OCI-LY7 (cell line): ENCODE data around the gene SERPINE1. TPM values are rescaled to one million over a fixed set of nuclear protein-coding genes. Genes with fewer than 3 reads are reported as not detected.
A peak's percentile ranks its signal among the peaks of the same experiment; 100 is the strongest.

Source experiments
- BruUV-seq: library from RNA; stranded (reverse); fragments of 400-500 nt; replicated peaks from 2 replicates; lab custom pipeline; 2021; lab: Mats Ljungman, UMichigan
- CTCF ChIA-PET: fragments of 300-600 bp; sonication (Branson Sonifier 250); formaldehyde crosslinking; loops from one replicate; lab custom pipeline; 2022; ENCODE audit warnings: antibody characterized with exemption; ENCODE audit not compliant: unreplicated experiment; lab: Charles Lee
- POLR2A ChIA-PET: fragments of 300-600 bp; sonication (Branson Sonifier 250); formaldehyde crosslinking; loops from one replicate; lab custom pipeline; 2022; ENCODE audit warnings: antibody characterized with exemption; lab: Charles Lee
- DNase-seq: peaks from one replicate; pipeline ENCODE4 v3.0.0-alpha.2; 2015; ENCODE audit warnings: low spot score
- H2AFZ ChIP-seq: fragments of 200-600 bp; sonication (generic), shearing (Covaris generic); 2 replicates; pipeline ENCODE4 v1.6.1; 2014; ENCODE audit warnings: mild to moderate bottlenecking, antibody characterized with exemption, low read length, moderate library complexity
- H3K27ac ChIP-seq: fragments of 200-600 bp; sonication (generic); 2 replicates; pipeline ENCODE4 v1.5.1; 2014; ENCODE audit warnings: mixed run types, low read depth, mild to moderate bottlenecking, moderate library complexity, low read length, inconsistent platforms; ENCODE audit not compliant: poor library complexity, severe bottlenecking
- H3K36me3 ChIP-seq: fragments of 200-600 bp; sonication (generic); 2 replicates; pipeline ENCODE4 v1.6.1; 2014; ENCODE audit warnings: mild to moderate bottlenecking, antibody characterized with exemption, low read length, moderate library complexity, mixed read lengths; ENCODE audit not compliant: insufficient read depth
- H3K4me1 ChIP-seq: fragments of 200-600 bp; sonication (generic); 2 replicates; pipeline ENCODE4 v1.5.1; 2014; ENCODE audit warnings: mild to moderate bottlenecking, low read length; ENCODE audit not compliant: insufficient read depth, poor library complexity, severe bottlenecking
- H3K4me2 ChIP-seq: fragments of 200-600 bp; sonication (generic); 2 replicates; pipeline ENCODE4 v1.6.1; 2014; ENCODE audit warnings: mild to moderate bottlenecking, low read length
- H3K4me3 ChIP-seq: fragments of 200-600 bp; sonication (generic); 2 replicates; pipeline ENCODE4 v1.5.1; 2014; ENCODE audit warnings: mild to moderate bottlenecking, low read depth, low read length; ENCODE audit not compliant: poor library complexity, severe bottlenecking
- H3K79me2 ChIP-seq: fragments of 200-600 bp; sonication (generic); 2 replicates; pipeline ENCODE4 v1.6.1; 2016; ENCODE audit warnings: low read depth, mild to moderate bottlenecking, low read length, moderate library complexity, mixed read lengths; ENCODE audit not compliant: insufficient read depth
- H3K9me2 ChIP-seq: fragments of 200-600 bp; sonication (generic); 2 replicates; pipeline ENCODE4 v1.6.1; 2016; ENCODE audit warnings: mild to moderate bottlenecking, low read length, mixed read lengths; ENCODE audit not compliant: insufficient read depth
- H3K9me3 ChIP-seq: fragments of 200-600 bp; sonication (generic); 2 replicates; pipeline ENCODE4 v1.6.1; 2014; ENCODE audit warnings: mild to moderate bottlenecking, mixed run types, low read length, mixed read lengths
- H4K20me1 ChIP-seq: fragments of 200-600 bp; sonication (generic); 2 replicates; pipeline ENCODE4 v1.6.1; 2014; ENCODE audit warnings: mild to moderate bottlenecking, antibody characterized with exemption, low read length, moderate library complexity, mixed read lengths; ENCODE audit not compliant: insufficient read depth
- CTCF ChIP-seq: fragments of 200-600 bp; sonication (generic); conservative IDR thresholded peaks from 2 replicates; pipeline ENCODE4 v1.5.1; 2014; ENCODE audit warnings: mild to moderate bottlenecking, antibody characterized with exemption, low read length, moderate library complexity, mixed read lengths
- EZH2phosphoT487 ChIP-seq: fragments of 200-600 bp; sonication (generic); IDR thresholded peaks from 2 replicates; pipeline ENCODE4 v1.6.1; 2018; ENCODE audit warnings: low read depth, borderline replicate concordance, mild to moderate bottlenecking, mixed run types, antibody characterized with exemption, low read length, moderate library complexity, mixed read lengths
- intact Hi-C: fragments of 100-400 bp; cut with micrococcal nuclease; formaldehyde crosslinking; loops from one replicate; pipeline ENCODE4 v1.10.0; 2022; ENCODE audit not compliant: unreplicated experiment
- total RNA-seq, 2 experiments: library from RNA; depleted of rRNA in 1 of 2; stranded (reverse); fragments of >200 nt in 1 of 2; shearing (Covaris generic) in 1 of 2; gene quantifications; 2 replicates each; pipeline ENCODE4 v1.2.3, GENCODE V29; 2014 to 2022

SERPINE1 gene
- total RNA-seq, 2 experiments from 2014 or later = 0.42 TPM; not detected in 1

GRCh38 chr7:101093906-101094305 is 33.0 kb upstream of the SERPINE1 start:
- Histone ChIP-seq H3K36me3 (peaks cover 29% of the 10 kb centered on the region), H3K4me3 (no peak overlapping the region), H4K20me1 (peaks cover 17% of the 10 kb centered on the region; the same call in 1 of the 2 replicates), H3K9me3 (no peaks in the 10 kb centered on the region), H3K9me2 (no peaks in the 10 kb centered on the region), H3K79me2 (0 out of 2 replicates have a peak, but pooled peaks cover 5% of the 10 kb centered on the region), H2AFZ (no peak overlapping the region), H3K27ac (no peak overlapping the region), H3K4me1 (no peaks in the 10 kb centered on the region), H3K4me2 (no peak overlapping the region)
- TF ChIP-seq EZH2phosphoT487 (no peak), CTCF (no peak)
- no peak for DNase-seq
- BruUV-seq = no TSS peak
- intact Hi-C loops = no loop called here
- ChIA-PET CTCF (no interaction called here), POLR2A (no interaction called here)

GRCh38 chr7:101094376-101094775 is 32.5 kb upstream of the SERPINE1 start:
- no peak for TF ChIP-seq CTCF
- no peak for TF ChIP-seq EZH2phosphoT487
- H4K20me1 ChIP-seq = peaks cover 17% of the 10 kb centered on the region; the same call in 1 of the 2 replicates
- no peaks in the 10 kb centered on the region for H3K4me1 ChIP-seq
- no peaks in the 10 kb centered on the region for H3K9me3 ChIP-seq
- POLR2A ChIA-PET = interaction anchor here (0.6 kb wide), 1 partner anchor 11 kb away, joined by 3 read pairs; no protein-coding TSS in a partner anchor
- BruUV-seq = TSS peak; percentile 18
- 0 out of 2 replicates have a peak, but pooled peaks cover 5% of the 10 kb centered on the region for H3K79me2 ChIP-seq
- no peak overlapping the region for H3K4me2 ChIP-seq
- no peak overlapping the region for H3K27ac ChIP-seq
- H3K36me3 ChIP-seq = peaks cover 25% of the 10 kb centered on the region
- intact Hi-C loops = no loop called here
- H3K4me3 ChIP-seq = no peak overlapping the region
- H3K9me2 ChIP-seq = no peaks in the 10 kb centered on the region
- H2AFZ ChIP-seq = no peak overlapping the region
- DNase-seq = no peak
- CTCF ChIA-PET = interaction anchor here (0.6 kb wide), 1 partner anchor 1036 kb away, joined by 3 read pairs; no protein-coding TSS in a partner anchor

- Histone ChIP-seq H3K27ac (no peak overlapping the region), H3K9me3 (no peaks in the 10 kb centered on the region), H3K79me2 (0 out of 2 replicates have a peak, but pooled peaks cover 5% of the 10 kb centered on the region), H4K20me1 (peaks cover 17% of the 10 kb centered on the region; the same call in 1 of the 2 replicates), H3K4me1 (no peaks in the 10 kb centered on the region), H3K4me2 (no peak overlapping the region), H2AFZ (no peak overlapping the region), H3K4me3 (no peak overlapping the region), H3K36me3 (peaks cover 20% of the 10 kb centered on the region), H3K9me2 (no peaks in the 10 kb centered on the region)
- ChIA-PET CTCF (interaction anchor here (0.6 kb wide), 1 partner anchor 1036 kb away, joined by 3 read pairs; no protein-coding TSS in a partner anchor), POLR2A (interaction anchor here (0.6 kb wide), 1 partner anchor 11 kb away, joined by 3 read pairs; no protein-coding TSS in a partner anchor)
- TF ChIP-seq CTCF (peak; percentile 73), EZH2phosphoT487 (no peak)
- intact Hi-C loops = no loop called here
- DNase-seq = no peak
- no TSS peak for BruUV-seq
Measured at GRCh38 chr7:101094791-101095375, 32.0 kb upstream of the SERPINE1 start.
